ENCODE data around the gene CCNYL1. TPM values are rescaled to one million over a fixed set of nuclear protein-coding genes. Genes with fewer than 3 reads are reported as not detected.
"Not testable (repeated sequence)": the region's sequence is repeated elsewhere in the genome, so short reads cannot be mapped to it uniquely, and the experiment has no call there.

Gene CCNYL1
- total RNA-seq, 1 donor from 2014 or later = 25.7 TPM

GRCh38 chr2:207693641-207694249, 17.7 kb upstream of the CCNYL1 start:
- intact Hi-C loops (cut with DNase I) = loop anchor here (10.0 kb wide), 1 partner anchor 59 kb away; no protein-coding TSS in a partner anchor
- ATAC-seq (no peak), DNase-seq (no peak)
- H3K4me3 ChIP-seq = no peak overlapping the region
- no peak for TF ChIP-seq CTCF (IDR thresholded peaks at IDR 0.05)
- no peaks in the 10 kb centered on the region for H3K9me3 ChIP-seq
- peaks cover 3% of the 10 kb centered on the region for H3K4me1 ChIP-seq
- H3K36me3 ChIP-seq = no peaks in the 10 kb centered on the region
- H3K27me3 ChIP-seq = no peaks in the 10 kb centered on the region
- no peak overlapping the region for H3K27ac ChIP-seq

GRCh38 chr2:207694811-207695281, 16.6 kb upstream of the CCNYL1 start:
- Histone ChIP-seq H3K36me3 (no peaks in the 10 kb centered on the region), H3K27ac (no peak overlapping the region), H3K9me3 (no peaks in the 10 kb centered on the region), H3K4me3 (no peak overlapping the region), H3K27me3 (no peaks in the 10 kb centered on the region), H3K4me1 (peaks cover 3% of the 10 kb centered on the region)
- no peak for ATAC-seq
- intact Hi-C loops (cut with DNase I) = loop anchor here (10.0 kb wide), 1 partner anchor 60 kb away; no protein-coding TSS in a partner anchor
- no peak for TF ChIP-seq CTCF (IDR thresholded peaks at IDR 0.05)
- DNase-seq = no peak

- H3K27ac ChIP-seq = no peak overlapping the region
- no peak for DNase-seq
- intact Hi-C loops (cut with DNase I) = loop anchor here (10.0 kb wide), 1 partner anchor 60 kb away; no protein-coding TSS in a partner anchor
- TF ChIP-seq CTCF (IDR thresholded peaks at IDR 0.05) = no peak
- no peaks in the 10 kb centered on the region for H3K9me3 ChIP-seq
- no peak overlapping the region for H3K4me3 ChIP-seq
- no peaks in the 10 kb centered on the region for H3K27me3 ChIP-seq
- peaks cover 3% of the 10 kb centered on the region for H3K4me1 ChIP-seq
- no peaks in the 10 kb centered on the region for H3K36me3 ChIP-seq
- no peak for ATAC-seq
Observed at GRCh38 chr2:207695293-207695692, 16.1 kb upstream of the CCNYL1 start.

- ATAC-seq, H3K27me3 ChIP-seq, DNase-seq, H3K36me3 ChIP-seq, H3K4me1 ChIP-seq, H3K9me3 ChIP-seq, H3K27ac ChIP-seq, H3K4me3 ChIP-seq: not testable (repeated sequence)
- intact Hi-C loops (cut with DNase I) = loop anchor here (10.0 kb wide), 1 partner anchor 62 kb away; no protein-coding TSS in a partner anchor
Observed at GRCh38 chr2:207696911-207697310, 14.5 kb upstream of the CCNYL1 start.

- Histone ChIP-seq H3K27ac (no peak overlapping the region), H3K4me3 (no peak overlapping the region), H3K36me3 (no peaks in the 10 kb centered on the region), H3K4me1 (peaks cover 3% of the 10 kb centered on the region), H3K27me3 (no peaks in the 10 kb centered on the region), H3K9me3 (no peaks in the 10 kb centered on the region)
- no peak for TF ChIP-seq CTCF (IDR thresholded peaks at IDR 0.05)
- DNase-seq (no peak), ATAC-seq (no peak)
- intact Hi-C loops (cut with DNase I) = loop anchor here (10.0 kb wide), 1 partner anchor 63 kb away; no protein-coding TSS in a partner anchor
Observed at GRCh38 chr2:207697411-207697810, 14.0 kb upstream of the CCNYL1 start.

- peak; percentile 72 for ATAC-seq
- intact Hi-C loops (cut with DNase I) = loop anchor here (10.0 kb wide), 1 partner anchor 64 kb away; no protein-coding TSS in a partner anchor
Observed at GRCh38 chr2:207698301-207698700, 13.1 kb upstream of the CCNYL1 start.

More at GRCh38 chr2:207698301-207698700, 13.1 kb upstream of the CCNYL1 start:
- Histone ChIP-seq H3K36me3 (no peaks in the 10 kb centered on the region), H3K4me3 (no peak overlapping the region), H3K27me3 (no peaks in the 10 kb centered on the region), H3K27ac (no peak overlapping the region), H3K9me3 (no peaks in the 10 kb centered on the region), H3K4me1 (no peaks in the 10 kb centered on the region)
- TF ChIP-seq CTCF (IDR thresholded peaks at IDR 0.05) = no peak
- no peak for DNase-seq
